Neuron (in vitro differentiated cells): Measurements from ENCODE around the gene ADGRL1.
A peak's percentile ranks its signal among the peaks of the same experiment; 100 is the strongest.
"Not testable (repeated sequence)": the region's sequence is repeated elsewhere in the genome, so short reads cannot be mapped to it uniquely, and the experiment has no call there.

Experiments used
- H2AFZ ChIP-seq: one replicate; pipeline ENCODE4 v1.6.1; 2013; ENCODE audit warnings: low read depth, mild to moderate bottlenecking, inconsistent platforms, low read length, moderate library complexity
- H3K27me3 ChIP-seq: one replicate; pipeline ENCODE4 v1.6.1; 2013; ENCODE audit warnings: low read length; ENCODE audit not compliant: insufficient read depth
- H3K36me3 ChIP-seq: one replicate; pipeline ENCODE4 v1.6.1; 2013; ENCODE audit warnings: low read length; ENCODE audit not compliant: insufficient read depth
- H3K4me1 ChIP-seq: one replicate; pipeline ENCODE4 v1.6.1; 2013; ENCODE audit warnings: low read length; ENCODE audit not compliant: insufficient read depth
- H3K4me3 ChIP-seq: 2 replicates; pipeline ENCODE4 v1.5.1; 2013; ENCODE audit warnings: mild to moderate bottlenecking, low read length, moderate library complexity
- H3K9me3 ChIP-seq: one replicate; pipeline ENCODE4 v1.6.1; 2013; ENCODE audit warnings: low read length

ADGRL1 gene

DNA sequence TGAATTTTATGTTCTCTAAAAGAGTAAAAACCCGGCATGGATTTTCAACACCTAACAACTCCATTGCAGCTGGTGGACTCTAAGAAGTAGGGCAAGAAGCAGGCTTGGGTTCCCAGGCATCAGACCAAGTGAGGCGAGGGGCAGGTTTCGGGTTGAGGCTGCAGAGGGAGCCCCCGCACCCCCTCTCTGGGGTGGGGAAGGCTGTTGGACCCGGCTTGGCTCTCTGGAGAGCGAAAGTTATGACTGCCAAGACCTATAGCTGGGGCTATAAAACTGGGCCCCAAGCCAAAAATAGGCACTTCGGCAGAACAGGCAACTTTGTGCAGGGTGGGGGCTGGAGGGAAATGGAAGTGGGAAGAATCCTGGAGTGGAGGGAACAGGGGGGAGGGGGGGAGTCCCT, 1.8 kb upstream of the ADGRL1 start:
- Histone ChIP-seq H2AFZ (peak overlapping the region; percentile 68), H3K4me3 (peak overlapping the region; percentile 55)
- H3K4me1 ChIP-seq, H3K27me3 ChIP-seq, H3K36me3 ChIP-seq, H3K9me3 ChIP-seq: not testable (repeated sequence)

DNA sequence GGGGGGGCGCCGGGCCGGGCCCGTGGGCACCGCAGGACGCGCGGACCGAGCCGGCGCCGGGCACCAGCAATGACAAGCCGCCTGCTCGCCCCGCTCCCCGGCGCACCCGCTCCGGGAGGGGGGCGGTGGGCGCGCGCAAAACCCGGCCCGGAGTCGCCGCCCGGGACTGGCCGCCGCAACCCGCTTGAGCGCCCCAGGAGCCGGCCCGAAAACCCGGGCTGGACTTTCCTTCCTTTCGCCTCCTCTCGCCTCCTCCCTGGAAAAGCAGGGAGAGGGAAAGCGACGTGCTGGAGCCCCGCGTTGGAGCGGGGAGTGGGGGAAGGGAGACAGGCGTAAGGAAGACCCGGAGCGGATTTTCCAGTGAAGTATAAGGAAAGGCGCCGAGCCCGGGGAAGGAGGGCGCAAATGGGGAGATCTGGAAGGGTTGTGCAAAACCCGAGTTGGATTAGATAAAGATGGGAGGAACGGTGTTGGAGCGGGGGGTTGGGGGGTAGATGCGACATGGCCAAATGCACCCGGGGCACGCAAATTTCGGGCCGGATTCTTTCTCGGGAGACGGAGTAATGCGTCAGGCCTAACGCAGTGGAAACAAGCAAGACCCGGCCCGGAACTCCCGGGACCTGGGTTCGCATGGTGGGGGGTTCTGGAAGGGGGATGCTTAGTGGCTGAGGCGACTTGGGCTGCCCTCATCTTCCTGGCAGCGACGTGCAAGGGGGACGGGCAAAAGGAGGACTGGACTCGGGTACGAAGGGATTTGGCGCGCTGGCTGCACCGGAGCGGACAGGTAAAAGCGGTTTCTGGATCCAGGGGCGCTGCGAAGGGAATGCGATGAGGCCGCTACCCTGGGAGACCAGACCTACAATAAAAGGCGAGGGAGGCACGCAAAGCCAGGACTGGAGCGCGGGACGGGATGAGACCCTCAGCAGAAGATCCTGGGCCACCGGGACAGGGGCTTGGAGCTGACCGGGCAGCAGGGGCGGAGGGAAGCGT, 1.1 kb upstream of the ADGRL1 start:
- H3K36me3 ChIP-seq, H3K4me1 ChIP-seq, H3K27me3 ChIP-seq, H3K9me3 ChIP-seq: not testable (repeated sequence)
- peak overlapping the region; percentile 68 for H2AFZ ChIP-seq
- peak overlapping the region; percentile 55 for H3K4me3 ChIP-seq

DNA sequence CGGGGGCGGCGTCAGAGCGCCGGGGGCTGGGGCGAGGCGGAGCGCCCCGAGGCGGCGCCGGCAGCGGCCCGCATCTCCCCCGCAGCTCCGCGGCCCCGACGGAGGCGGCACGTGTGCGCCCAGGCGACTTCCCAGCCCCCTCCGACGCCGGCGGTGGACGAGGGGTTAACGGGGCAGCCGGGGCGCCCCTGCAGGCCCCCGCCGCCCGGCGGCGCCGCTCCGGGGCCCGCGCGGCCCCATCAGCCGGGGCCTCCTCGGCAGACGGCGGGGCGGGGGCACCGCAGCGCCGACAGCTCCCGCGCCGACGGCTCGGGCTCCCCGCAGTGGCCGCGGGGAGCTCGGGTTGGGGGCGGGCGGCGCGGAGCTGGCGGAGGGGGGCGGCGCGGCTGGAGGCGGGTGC, 339 bp upstream of the ADGRL1 start:
- H3K4me1 ChIP-seq, H3K27me3 ChIP-seq, H3K9me3 ChIP-seq, H3K36me3 ChIP-seq: not testable (repeated sequence)
- H2AFZ ChIP-seq, result peak overlapping the region; percentile 75
- H3K4me3 ChIP-seq, result peak overlapping the region; percentile 55

DNA sequence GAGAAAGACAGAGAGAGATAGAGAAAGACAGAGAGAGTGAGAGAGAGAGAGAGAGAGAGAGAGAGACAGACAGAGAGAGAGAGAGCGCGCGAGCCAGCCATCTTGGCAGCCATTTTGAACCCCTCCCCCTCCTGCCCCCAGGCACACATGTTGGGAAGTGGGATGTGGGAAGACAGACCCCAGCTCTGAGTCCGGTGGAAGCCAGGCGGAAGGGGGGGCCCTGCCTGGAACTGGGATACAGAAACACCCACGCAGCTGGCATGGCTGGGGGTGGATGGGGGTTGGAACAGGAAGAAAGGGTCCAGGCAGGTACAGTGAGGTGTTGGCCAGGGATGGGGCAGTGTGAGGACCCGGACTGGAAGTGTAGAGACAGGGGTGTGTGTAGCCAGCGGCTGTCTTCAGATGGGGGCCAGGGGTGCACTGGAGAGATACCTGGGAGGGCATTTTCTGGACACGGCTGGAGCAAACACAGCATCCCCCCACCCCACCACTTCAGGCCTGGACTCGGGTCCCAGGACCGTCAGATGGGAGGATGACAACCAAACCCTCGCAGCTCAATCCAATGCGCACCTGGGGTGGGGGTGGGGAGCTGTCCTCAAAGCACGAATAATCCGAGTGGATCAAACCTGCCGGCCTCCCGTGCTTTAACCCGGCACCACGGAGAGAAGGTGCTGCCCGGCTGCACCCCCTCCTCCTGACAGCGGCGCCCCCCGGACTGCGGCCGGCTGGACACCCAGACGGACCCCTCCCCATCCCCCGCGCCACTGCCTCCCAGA, 1.1 kb downstream of the ADGRL1 start:
- H3K36me3 ChIP-seq, H3K27me3 ChIP-seq, H3K4me1 ChIP-seq, H3K9me3 ChIP-seq: not testable (repeated sequence)
- peak overlapping the region; percentile 75 for H2AFZ ChIP-seq
- H3K4me3 ChIP-seq, result peak overlapping the region; percentile 55

DNA sequence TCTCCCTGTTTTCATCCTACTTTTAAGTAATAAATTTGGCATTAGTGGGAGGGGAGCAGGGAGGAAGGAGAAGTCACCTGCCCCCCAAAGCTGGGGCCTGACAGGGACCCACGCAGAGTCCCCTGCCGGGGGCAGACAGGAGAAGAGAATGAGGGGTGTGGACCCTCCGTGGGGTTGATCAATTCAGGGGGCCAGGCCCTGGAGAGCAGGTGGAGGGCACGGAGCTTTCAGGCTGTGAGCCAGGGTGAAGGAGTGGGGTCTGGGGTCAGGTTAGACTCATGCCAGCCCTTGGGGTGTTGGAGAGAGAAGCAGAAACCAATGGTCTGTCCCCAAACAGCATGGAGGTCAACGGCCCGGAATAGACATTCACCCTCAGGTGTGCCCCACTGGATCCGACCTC, 1.8 kb downstream of the ADGRL1 start:
- peak overlapping the region; percentile 55 for H3K4me3 ChIP-seq

DNA sequence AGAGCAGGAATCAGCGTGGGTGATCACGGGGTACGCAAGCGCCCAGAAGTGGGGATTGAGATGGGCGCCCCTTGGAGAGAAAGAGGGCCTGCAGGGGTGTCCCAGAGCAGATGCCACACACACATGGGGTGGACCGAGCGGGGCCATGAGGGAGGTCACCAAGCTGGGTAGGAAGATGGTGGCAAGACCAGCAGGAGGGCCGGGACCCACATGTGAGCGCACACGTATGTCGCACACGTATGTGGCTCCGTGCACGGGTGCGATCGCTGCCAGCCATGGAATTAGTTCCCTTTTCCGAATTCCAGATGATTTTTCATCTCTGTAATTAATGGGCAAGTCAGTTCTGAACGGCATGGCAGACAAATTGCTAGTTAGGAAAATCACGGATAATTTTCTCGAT, 2.2 kb downstream of the ADGRL1 start:
- H3K27me3 ChIP-seq, H3K4me3 ChIP-seq, H3K9me3 ChIP-seq, H3K4me1 ChIP-seq, H3K36me3 ChIP-seq, H2AFZ ChIP-seq: not testable (repeated sequence)

More for the DNA sequence above, 1.8 kb downstream of the ADGRL1 start:
- not testable (repeated sequence) for H2AFZ ChIP-seq, H3K9me3 ChIP-seq, H3K27me3 ChIP-seq, H3K4me1 ChIP-seq, H3K36me3 ChIP-seq

DNA sequence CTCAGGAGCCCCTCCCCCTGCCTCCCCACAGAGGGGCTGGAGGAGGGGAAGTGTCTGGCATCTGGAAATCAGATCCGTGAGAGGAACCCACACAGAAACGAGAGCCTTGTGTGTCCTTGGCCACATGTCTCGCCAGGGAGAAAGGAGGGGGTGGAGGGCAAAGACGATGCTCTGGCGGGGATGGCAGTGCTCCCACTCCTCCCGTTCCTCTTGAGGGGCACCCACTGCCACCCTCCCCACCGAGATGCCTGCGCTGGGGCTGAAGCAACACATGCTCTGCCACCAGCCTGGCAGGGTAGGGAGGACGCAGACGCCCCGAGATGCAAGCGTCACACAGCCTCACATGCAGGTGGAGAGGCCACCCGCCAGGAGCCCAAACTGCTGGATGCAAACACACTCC, 2.8 kb downstream of the ADGRL1 start:
- no peak overlapping the region for H2AFZ ChIP-seq
- H3K27me3 ChIP-seq, result no peaks in the 10 kb centered on the region
- H3K9me3 ChIP-seq, result no peaks in the 10 kb centered on the region
- peaks cover 9% of the 10 kb centered on the region for H3K4me1 ChIP-seq
- H3K4me3 ChIP-seq, result no peak overlapping the region
- H3K36me3 ChIP-seq, result no peaks in the 10 kb centered on the region

DNA sequence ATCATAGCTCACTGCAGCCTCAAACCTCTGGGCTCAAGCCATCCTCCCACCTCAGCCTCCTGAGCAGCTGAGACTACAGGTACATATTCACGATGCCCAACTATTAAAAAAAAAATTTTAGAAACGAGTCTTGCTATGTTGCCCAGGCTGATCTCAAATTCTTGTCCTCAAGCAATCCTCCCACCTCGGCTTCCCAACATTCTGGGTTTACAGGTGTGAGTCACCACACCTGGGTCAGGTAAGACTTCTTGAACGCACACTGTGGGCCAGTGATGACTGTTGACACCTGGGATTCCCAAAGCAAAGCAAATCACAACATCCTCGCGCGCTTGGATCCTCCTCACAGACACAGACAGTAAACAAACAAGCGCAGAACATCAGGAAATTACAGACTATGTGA, 4.5 kb downstream of the ADGRL1 start:
- H2AFZ ChIP-seq, H3K4me1 ChIP-seq, H3K4me3 ChIP-seq, H3K9me3 ChIP-seq, H3K27me3 ChIP-seq, H3K36me3 ChIP-seq: not testable (repeated sequence)

DNA sequence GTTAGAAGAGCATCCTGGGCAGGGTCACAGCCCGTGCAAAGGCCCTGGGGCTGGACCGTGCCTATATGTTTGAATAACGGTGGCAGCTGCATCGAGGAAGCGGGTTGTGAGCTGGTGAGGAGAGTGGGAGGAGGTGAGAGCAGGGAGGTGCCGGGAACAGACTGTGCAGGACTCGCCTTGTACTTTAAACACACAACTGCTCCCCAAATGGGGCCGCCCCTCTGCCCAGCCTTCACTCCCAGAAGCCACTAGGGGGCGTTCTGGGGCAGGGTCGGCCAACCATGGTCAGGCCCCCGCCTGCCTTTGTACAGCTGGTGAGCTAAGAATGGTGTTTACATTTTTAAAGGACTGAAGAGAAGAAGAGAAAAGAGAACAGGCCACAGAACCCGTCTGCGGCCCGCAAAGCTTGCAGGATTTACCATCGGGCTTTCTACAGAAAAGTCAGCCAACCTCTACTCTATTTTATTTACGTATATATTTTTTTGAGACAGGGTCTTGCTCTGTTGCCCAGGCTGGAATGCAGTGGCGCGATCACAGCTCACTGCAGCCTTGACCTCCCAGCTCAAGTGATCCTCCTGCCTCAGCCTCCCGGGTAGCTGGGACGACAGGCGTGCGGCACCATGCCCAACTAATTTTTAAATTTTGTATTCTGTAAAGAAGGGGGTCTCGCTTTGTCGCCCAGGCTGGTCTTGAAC, 5.7 kb downstream of the ADGRL1 start:
- H3K36me3 ChIP-seq, H3K27me3 ChIP-seq, H2AFZ ChIP-seq, H3K9me3 ChIP-seq, H3K4me1 ChIP-seq, H3K4me3 ChIP-seq: not testable (repeated sequence)

DNA sequence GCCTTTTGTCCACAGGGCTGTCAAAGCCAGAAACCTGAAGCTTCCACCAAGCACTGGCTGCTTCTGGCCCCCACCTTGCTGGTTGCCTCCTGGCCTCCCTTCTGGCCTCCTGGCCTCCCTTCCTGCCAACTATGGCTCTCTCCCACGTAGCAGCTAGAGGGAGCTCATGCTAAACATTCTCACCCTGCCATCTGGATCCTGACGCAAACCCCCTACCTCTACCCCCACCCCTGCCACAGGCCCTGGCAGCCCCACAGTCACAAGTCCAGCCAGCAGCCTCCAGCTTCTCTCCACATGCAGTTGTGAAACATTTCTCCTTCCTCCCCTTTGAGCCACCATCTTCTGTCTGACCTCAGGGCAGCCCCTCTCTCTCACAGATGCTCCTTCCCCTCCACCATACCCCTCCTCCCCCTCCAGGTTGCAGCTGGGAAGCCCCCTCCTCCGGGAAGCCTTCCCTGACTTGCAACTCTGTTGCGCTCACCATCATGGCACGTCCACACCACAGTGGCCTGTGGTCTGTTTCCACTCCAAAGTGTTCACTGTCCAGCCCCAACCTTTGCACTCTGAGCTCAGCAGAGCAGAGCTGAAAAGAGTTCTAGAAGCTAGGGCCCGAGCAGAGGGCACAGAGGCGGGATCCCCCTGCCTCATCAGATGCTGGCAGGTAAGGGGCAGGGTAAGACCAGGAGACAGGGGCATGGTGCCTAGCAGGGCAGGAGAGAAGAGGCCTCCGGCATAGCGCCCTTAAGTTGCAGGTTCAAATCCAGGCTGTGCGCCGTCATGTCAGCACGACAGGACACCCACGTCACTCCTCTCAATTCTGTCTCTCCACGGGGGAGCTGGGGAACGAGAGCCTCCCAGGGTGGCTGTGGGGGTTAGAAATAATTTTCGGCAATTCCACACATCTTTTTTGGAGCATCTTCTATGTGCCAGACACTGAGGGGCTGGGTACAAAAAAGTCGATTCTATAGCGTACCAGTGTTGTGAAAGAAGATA, 7.3 kb downstream of the ADGRL1 start:
- no peaks in the 10 kb centered on the region for H3K36me3 ChIP-seq
- H3K4me3 ChIP-seq, result no peak overlapping the region
- H3K9me3 ChIP-seq, result no peaks in the 10 kb centered on the region
- no peaks in the 10 kb centered on the region for H3K27me3 ChIP-seq
- peaks cover 3% of the 10 kb centered on the region for H3K4me1 ChIP-seq
- H2AFZ ChIP-seq, result no peak overlapping the region

DNA sequence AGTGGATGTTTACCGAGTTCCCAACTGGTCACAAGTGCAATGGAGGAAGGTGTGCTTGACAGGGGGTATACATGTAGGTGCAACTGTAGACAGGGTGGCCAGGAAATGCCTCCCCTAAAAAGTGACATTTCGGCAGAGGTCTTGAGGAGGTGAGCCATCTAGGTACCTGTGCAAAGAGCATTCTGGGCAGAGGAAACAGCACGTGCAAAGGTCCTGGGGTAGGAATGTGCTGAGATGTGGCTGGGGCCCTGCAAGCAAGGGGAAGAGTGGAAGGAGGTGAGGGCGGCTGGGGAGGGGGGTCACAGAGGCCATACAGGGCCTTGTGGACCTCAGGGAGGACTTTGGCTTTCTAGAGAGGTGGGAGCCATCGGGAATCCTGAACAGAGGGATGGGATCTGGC, 8.1 kb downstream of the ADGRL1 start:
- no peaks in the 10 kb centered on the region for H3K36me3 ChIP-seq
- no peaks in the 10 kb centered on the region for H3K9me3 ChIP-seq
- H2AFZ ChIP-seq, result no peak overlapping the region
- H3K4me1 ChIP-seq, result no peaks in the 10 kb centered on the region
- H3K4me3 ChIP-seq, result no peak overlapping the region
- no peaks in the 10 kb centered on the region for H3K27me3 ChIP-seq

DNA sequence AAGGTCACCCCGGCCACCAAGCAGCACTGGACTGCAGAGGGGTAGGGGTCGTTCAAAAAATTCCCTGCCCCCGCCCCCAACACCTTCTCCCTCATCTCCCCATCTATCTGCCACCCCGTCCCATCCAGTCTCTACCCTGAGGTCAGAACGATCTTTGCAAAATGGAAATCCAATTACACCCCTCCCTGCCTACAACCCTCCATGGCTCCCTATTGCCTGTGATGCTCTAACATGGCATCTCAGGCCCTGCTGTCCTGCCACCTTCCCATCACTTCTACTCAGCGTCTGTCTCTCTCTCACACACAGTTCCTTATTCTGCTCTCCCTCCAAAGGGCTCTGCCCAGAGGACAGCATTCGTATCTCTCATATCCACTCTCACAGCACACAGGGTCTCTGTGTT, 8.7 kb downstream of the ADGRL1 start:
- not testable (repeated sequence) for H3K9me3 ChIP-seq, H3K4me3 ChIP-seq, H2AFZ ChIP-seq, H3K36me3 ChIP-seq, H3K27me3 ChIP-seq, H3K4me1 ChIP-seq
